ENCODE measurements around the gene KIF26B. TPM values are rescaled to one million over a fixed set of nuclear protein-coding genes. Genes with fewer than 3 reads are reported as not detected.

KIF26B gene
- total and polyA plus RNA-seq, 2 of the 4 experiments (the other 2 are of a cell fraction), result 0.53 to 0.54 TPM

- no TSS peak for BruUV-seq (replicated peaks)
- H3K79me1 ChIP-seq (ENCODE audit: low read depth in 1 of 2, low read length in 2 of 2), result no peaks in the 10 kb centered on the region
- H4K20me1 ChIP-seq (ENCODE audit: insufficient read depth, low read length), result no peaks in the 10 kb centered on the region
- TF ChIP-seq CTCF (conservative IDR thresholded peaks at IDR 0.05; ENCODE audit: low read depth, low read length) (no peak), RCOR1 (IDR thresholded peaks at IDR 0.05; ENCODE audit: insufficient replicate concordance, low read length) (no peak), FOS (IDR thresholded peaks at IDR 0.05; ENCODE audit: low read depth, low read length) (no peak), POLR2A (IDR thresholded peaks at IDR 0.05; ENCODE audit: low read depth, low read length) (no peak), CEBPB (IDR thresholded peaks at IDR 0.05; ENCODE audit: low read depth, low read length) (no peak), BHLHE40 (IDR thresholded peaks at IDR 0.05; ENCODE audit: low read depth, low read length) (no peak), SMC3 (IDR thresholded peaks at IDR 0.05; ENCODE audit: low read depth, low read length) (no peak), MAZ (IDR thresholded peaks at IDR 0.05; ENCODE audit: borderline replicate concordance, low read depth, low read length) (no peak), MAFK (IDR thresholded peaks at IDR 0.05; ENCODE audit: low read depth, low read length) (no peak), NFE2L2 (IDR thresholded peaks at IDR 0.05; ENCODE audit: low read depth, low read length) (no peak), MXI1 (IDR thresholded peaks at IDR 0.05; ENCODE audit: borderline replicate concordance, low read depth, low read length) (no peak), ELK1 (IDR thresholded peaks at IDR 0.05; ENCODE audit: borderline replicate concordance, low read depth, low read length) (no peak), CHD1 (IDR thresholded peaks at IDR 0.05; ENCODE audit: low read depth, low read length) (no peak), RAD21 (IDR thresholded peaks at IDR 0.05; ENCODE audit: low read length) (no peak), USF2 (IDR thresholded peaks at IDR 0.05; ENCODE audit: low read depth, low read length) (no peak), RFX5 (IDR thresholded peaks at IDR 0.05; ENCODE audit: low read depth, low read length) (no peak)
- H3K18ac ChIP-seq (ENCODE audit: low read depth, low read length), result no peak overlapping the region
- H2AFZ ChIP-seq (replicated peaks; ENCODE audit: low read length, poor library complexity), result no peak overlapping the region
- no peaks in the 10 kb centered on the region for H3K27me3 ChIP-seq (ENCODE audit: control insufficient read depth, insufficient read depth, low read length)
- DNase-seq (no peak), ATAC-seq (ENCODE audit: low read depth) (no peak)
- H3K23ac ChIP-seq (ENCODE audit: low read depth, low read length), result no peak overlapping the region
- H2AK9ac ChIP-seq (replicated peaks; ENCODE audit: low read depth, low read length, poor library complexity), result no peak overlapping the region
- 0 out of 2 replicates have a peak, but pooled peaks cover 2% of the 10 kb centered on the region for H3K9me1 ChIP-seq (ENCODE audit: insufficient read depth, low read length)
- H2AK5ac ChIP-seq (ENCODE audit: low read depth, low read length), result no peak overlapping the region
- intact Hi-C loops (cut with micrococcal nuclease) (no loop called here), in situ Hi-C loops (cut with MboI; ENCODE audit: low sequenced_read_pairs) (no loop called here), dilution Hi-C loops (cut with HindIII; ENCODE audit: low sequenced_read_pairs, unreplicated experiment) (no loop called here)
- no peak overlapping the region for H2BK120ac ChIP-seq (ENCODE audit: low read depth, low read length)
- peaks cover 19% of the 10 kb centered on the region for H3K9me3 ChIP-seq (ENCODE audit: control insufficient read depth, insufficient read depth, low read length)
- CTCF ChIA-PET, result no interaction called here
- no peak overlapping the region for H4K5ac ChIP-seq (ENCODE audit: low read depth, low read length)
- H3K4me3 ChIP-seq (ENCODE audit: insufficient read depth, low read depth, low read length), result no peak overlapping the region
- no peak overlapping the region for H3K14ac ChIP-seq (replicated peaks; ENCODE audit: low read depth, low read length)
- H4K8ac ChIP-seq (ENCODE audit: low read depth in 2 of 2, low read length in 2 of 2), result no peak overlapping the region
- H3K4me2 ChIP-seq (ENCODE audit: low read depth, low read length), result no peak overlapping the region
- no CpG with 5 or more reads among the region's 10 CpGs for WGBS, 2 experiments (ENCODE audit: extremely low coverage in 2 of 2, insufficient read length in 1 of 2)
- H3K4me1 ChIP-seq (ENCODE audit: control insufficient read depth, insufficient read depth, low read length), result no peaks in the 10 kb centered on the region
- no peak overlapping the region for H3K27ac ChIP-seq (ENCODE audit: insufficient read depth, low read length)
- no peak overlapping the region for H4K91ac ChIP-seq (ENCODE audit: insufficient read depth, low read depth, low read length)
- POLR2A ChIA-PET (ENCODE audit: unreplicated experiment), result no interaction called here
- no peak overlapping the region for H2BK20ac ChIP-seq (ENCODE audit: low read depth, low read length)
- no peak overlapping the region for H2BK5ac ChIP-seq (ENCODE audit: low read depth, low read length, poor library complexity, severe bottlenecking)
- peaks cover 4% of the 10 kb centered on the region for H3K36me3 ChIP-seq (ENCODE audit: control insufficient read depth, insufficient read depth, low read length)
- no peak overlapping the region for H3K9ac ChIP-seq (ENCODE audit: low read depth, low read length)
- H2BK15ac ChIP-seq (ENCODE audit: low read depth, low read length), result no peak overlapping the region
- no peak overlapping the region for H3K4ac ChIP-seq (ENCODE audit: low read depth, low read length)
- H3K56ac ChIP-seq (ENCODE audit: extremely low read depth, insufficient read depth, low read length), result no peak overlapping the region
Measured at GRCh38 chr1:245211761-245212160, 57.0 kb downstream of the KIF26B start.

All from IMR-90 (cell line).